IMR-90 (cell line): ENCODE data around the gene HPF1. TPM values are rescaled to one million over a fixed set of nuclear protein-coding genes. Genes with fewer than 3 reads are reported as not detected.

ENCODE experiments used
- ATAC-seq: fragments of 200-7000 bp; cut with Tn5 transposase; 2 replicates; pipeline ENCODE4 v1.9.1; 2020; ENCODE audit warnings: low read depth, mild to moderate bottlenecking, moderate library complexity
- BruUV-seq: library from RNA; stranded (reverse); fragments of 400-500 nt; replicated peaks from 2 replicates; lab custom pipeline; 2021; lab: Mats Ljungman, UMichigan
- CTCF ChIA-PET: fragments of 300-600 bp; formaldehyde crosslinking; extraction: SDS; loops from one replicate; lab custom pipeline; 2021; ENCODE audit warnings: antibody characterized with exemption; lab: Yijun Ruan, JAX
- POLR2A ChIA-PET: fragments of 300-600 bp; sonication (Branson Sonifier 250); formaldehyde crosslinking; loops from one replicate; lab custom pipeline; 2022; ENCODE audit warnings: antibody characterized with exemption; ENCODE audit not compliant: unreplicated experiment; lab: Charles Lee
- DNase-seq: peaks from one replicate; pipeline ENCODE4 v3.0.0; 2013
- H2AFZ ChIP-seq: replicated peaks from 2 replicates; pipeline ENCODE3; 2013; ENCODE audit warnings: low read length, mild to moderate bottlenecking; ENCODE audit not compliant: poor library complexity
- H2AK5ac ChIP-seq: 2 replicates; pipeline ENCODE4 v1.6.1; 2013; ENCODE audit warnings: low read depth, low read length, inconsistent platforms
- H2AK9ac ChIP-seq: replicated peaks from 2 replicates; pipeline ENCODE3; 2013; ENCODE audit warnings: mild to moderate bottlenecking, low read depth, low read length, moderate library complexity; ENCODE audit not compliant: poor library complexity
- H2BK120ac ChIP-seq: 2 replicates; pipeline ENCODE4 v1.6.1; 2013; ENCODE audit warnings: low read depth, low read length, inconsistent platforms
- H2BK15ac ChIP-seq: 3 replicates; pipeline ENCODE4 v1.6.1; 2013; ENCODE audit warnings: low read depth, low read length, inconsistent platforms
- H2BK20ac ChIP-seq: 2 replicates; pipeline ENCODE4 v1.6.1; 2013; ENCODE audit warnings: low read depth, mild to moderate bottlenecking, inconsistent platforms, low read length, moderate library complexity
- H2BK5ac ChIP-seq: 2 replicates; pipeline ENCODE4 v1.6.1; 2013; ENCODE audit warnings: mild to moderate bottlenecking, low read depth, low read length, inconsistent platforms; ENCODE audit not compliant: poor library complexity, severe bottlenecking
- H3K14ac ChIP-seq: replicated peaks from 2 replicates; pipeline ENCODE4 v1.6.1; 2013; ENCODE audit warnings: low read depth, low read length, inconsistent platforms
- H3K18ac ChIP-seq: 2 replicates; pipeline ENCODE4 v1.6.1; 2013; ENCODE audit warnings: low read depth, low read length, control low read depth
- H3K23ac ChIP-seq: 2 replicates; pipeline ENCODE4 v1.6.1; 2013; ENCODE audit warnings: low read depth, low read length, inconsistent platforms
- H3K27ac ChIP-seq: 2 replicates; pipeline ENCODE4 v1.5.1; 2013; ENCODE audit warnings: mild to moderate bottlenecking, control low read depth, low read length; ENCODE audit not compliant: insufficient read depth
- H3K27me3 ChIP-seq: 2 replicates; pipeline ENCODE4 v1.6.1; 2013; ENCODE audit warnings: low read length; ENCODE audit not compliant: control insufficient read depth, insufficient read depth
- H3K36me3 ChIP-seq: 2 replicates; pipeline ENCODE4 v1.6.1; 2013; ENCODE audit warnings: low read length, mixed read lengths; ENCODE audit not compliant: control insufficient read depth, insufficient read depth
- H3K4ac ChIP-seq: 2 replicates; pipeline ENCODE4 v1.6.1; 2013; ENCODE audit warnings: low read depth, low read length, inconsistent platforms
- H3K4me1 ChIP-seq: 2 replicates; pipeline ENCODE4 v1.6.1; 2013; ENCODE audit warnings: low read length, mixed read lengths; ENCODE audit not compliant: control insufficient read depth, insufficient read depth
- H3K4me2 ChIP-seq: 2 replicates; pipeline ENCODE4 v1.6.1; 2013; ENCODE audit warnings: low read depth, mild to moderate bottlenecking, control low read depth, low read length, moderate library complexity
- H3K4me3 ChIP-seq: 2 replicates; pipeline ENCODE4 v1.5.1; 2013; ENCODE audit warnings: low read depth, mild to moderate bottlenecking, control low read depth, low read length, moderate library complexity; ENCODE audit not compliant: insufficient read depth
- H3K56ac ChIP-seq: 2 replicates; pipeline ENCODE4 v1.6.1; 2013; ENCODE audit warnings: low read length, inconsistent platforms; ENCODE audit not compliant: insufficient read depth; ENCODE audit errors: extremely low read depth
- H3K79me1 ChIP-seq, 2 experiments: 2 replicates each; pipeline ENCODE4 v1.6.1; 2013; ENCODE audit warnings: low read length in 2 of 2, inconsistent platforms in 1 of 2, low read depth in 1 of 2
- H3K9ac ChIP-seq: 2 replicates; pipeline ENCODE4 v1.6.1; 2013; ENCODE audit warnings: low read depth, low read length, control low read depth
- H3K9me1 ChIP-seq: 2 replicates; pipeline ENCODE4 v1.6.1; 2013; ENCODE audit warnings: low read length, inconsistent platforms; ENCODE audit not compliant: insufficient read depth
- H3K9me3 ChIP-seq: 2 replicates; pipeline ENCODE4 v1.6.1; 2013; ENCODE audit warnings: low read length; ENCODE audit not compliant: control insufficient read depth, insufficient read depth
- H4K20me1 ChIP-seq: 2 replicates; pipeline ENCODE4 v1.6.1; 2013; ENCODE audit warnings: low read length, inconsistent platforms; ENCODE audit not compliant: insufficient read depth
- H4K5ac ChIP-seq: 2 replicates; pipeline ENCODE4 v1.6.1; 2013; ENCODE audit warnings: mild to moderate bottlenecking, low read depth, low read length, control low read depth
- H4K8ac ChIP-seq, 2 experiments: 2 replicates each; pipeline ENCODE4 v1.6.1; 2013; ENCODE audit warnings: low read depth in 2 of 2, low read length in 2 of 2, control low read depth in 1 of 2, inconsistent platforms in 1 of 2
- H4K91ac ChIP-seq: 2 replicates; pipeline ENCODE4 v1.6.1; 2013; ENCODE audit warnings: low read depth, low read length, inconsistent platforms; ENCODE audit not compliant: insufficient read depth
- USF2 ChIP-seq: fragments of 150-350 bp; IDR thresholded peaks from 2 replicates; pipeline ENCODE4 v1.6.1; 2017; ENCODE audit warnings: mild to moderate bottlenecking, antibody characterized with exemption, low read length, low read depth
- WGBS, 2 experiments: methylation state at CpG; one replicate each; pipeline versions ENCODE4 v1.1.5 to v1.1.7; 2013; ENCODE audit warnings: missing lambda C conversion rate in 2 of 2; ENCODE audit not compliant: insufficient read length in 1 of 2; ENCODE audit errors: extremely low coverage in 2 of 2; 5-methylcytosine and 5-hydroxymethylcytosine counted together
- dilution Hi-C: fragments of 300-500 bp; cut with HindIII; formaldehyde crosslinking; loops from one replicate; pipeline ENCODE4 v1.14.3; 2018; ENCODE audit warnings: low sequenced_read_pairs; ENCODE audit not compliant: unreplicated experiment
- in situ Hi-C: fragments of 300-500 bp; cut with MboI; formaldehyde crosslinking; loops from 3 replicates; pipeline ENCODE4 v1.14.3; 2019; ENCODE audit warnings: low sequenced_read_pairs, inconsistent platforms, mixed read lengths
- intact Hi-C: fragments of 100-400 bp; cut with micrococcal nuclease; formaldehyde crosslinking; loops from 2 replicates; pipeline ENCODE4 v1.10.0; 2022
- polyA plus RNA-seq, 3 experiments: library from polyadenylated mRNA; depleted of rRNA; stranded (reverse); fragments of >200 nt; gene quantifications; 2 replicates each; pipeline ENCODE4 v1.2.3, GENCODE V29; 2012; ENCODE audit warnings: low replicate concordance in 1 of 3
- total RNA-seq: library from RNA; depleted of rRNA; stranded (reverse); fragments of >200 nt; gene quantifications from 2 replicates; pipeline ENCODE4 v1.2.3, GENCODE V29; 2012

Gene HPF1
- total and polyA plus RNA-seq, 2 of the 4 experiments (the other 2 are of a cell fraction), result 15.2 to 24.9 TPM

GRCh38 chr4:169715826-169716225 lies 41.9 kb downstream of the HPF1 start:
- no peak overlapping the region for H2BK20ac ChIP-seq
- intact Hi-C loops, result loop anchor here (5.0 kb wide), 1 partner anchor 36 kb away; no protein-coding TSS in a partner anchor
- no peak overlapping the region for H2AK5ac ChIP-seq
- no peak overlapping the region for H4K5ac ChIP-seq
- dilution Hi-C loops, result no loop called here
- H2AK9ac ChIP-seq, result no peak overlapping the region
- ChIA-PET CTCF (interaction anchor here (0.5 kb wide), 1 partner anchor 50 kb away, joined by 3 read pairs; no protein-coding TSS in a partner anchor), POLR2A (no interaction called here)
- DNase-seq (no peak), ATAC-seq (no peak)
- no peak overlapping the region for H4K8ac ChIP-seq
- H2AFZ ChIP-seq, result no peak overlapping the region
- no peaks in the 10 kb centered on the region for H3K79me1 ChIP-seq
- no peak overlapping the region for H3K18ac ChIP-seq
- no peak overlapping the region for H3K4ac ChIP-seq
- no peaks in the 10 kb centered on the region for H3K27me3 ChIP-seq
- no peaks in the 10 kb centered on the region for H3K9me1 ChIP-seq
- no peak overlapping the region for H2BK120ac ChIP-seq
- no peak overlapping the region for H3K9ac ChIP-seq
- no peak overlapping the region for H3K56ac ChIP-seq
- no peak overlapping the region for H3K27ac ChIP-seq
- no peaks in the 10 kb centered on the region for H3K9me3 ChIP-seq
- H4K20me1 ChIP-seq, result no peaks in the 10 kb centered on the region
- no peaks in the 10 kb centered on the region for H3K4me1 ChIP-seq
- H3K4me2 ChIP-seq, result no peak overlapping the region
- WGBS, 2 experiments, result no CpG with 5 or more reads among the region's 2 CpGs
- H3K36me3 ChIP-seq, result peaks cover 7% of the 10 kb centered on the region
- no TSS peak for BruUV-seq
- no peak overlapping the region for H3K23ac ChIP-seq
- TF ChIP-seq USF2, result no peak
- H2BK5ac ChIP-seq, result no peak overlapping the region
- no peak overlapping the region for H3K4me3 ChIP-seq
- no peak overlapping the region for H3K14ac ChIP-seq
- H2BK15ac ChIP-seq, result no peak overlapping the region
- H4K91ac ChIP-seq, result no peak overlapping the region
- in situ Hi-C loops, result no loop called here
